DMS53 treated with DMSO at 0.1 percent for 48 hours (cell line): ENCODE results near the gene RHBDL3.
A peak's percentile ranks its signal among the peaks of the same experiment; 100 is the strongest.
"Not testable (repeated sequence)": the region's sequence is repeated elsewhere in the genome, so short reads cannot be mapped to it uniquely, and the experiment has no call there.

Experiments used
- DNase-seq: peaks from one replicate; lab custom pipeline; 2025; ENCODE audit not compliant: unreplicated experiment; lab: John Stamatoyannopoulos, UW

The RHBDL3 gene

GRCh38 chr17:32289471-32290070, 23.9 kb downstream of the RHBDL3 start:
- no peak for DNase-seq

GRCh38 chr17:32292094-32292493, 26.5 kb downstream of the RHBDL3 start:
- DNase-seq = no peak

GRCh38 chr17:32297424-32297823, 31.8 kb downstream of the RHBDL3 start:
- DNase-seq = no peak

- no peak for DNase-seq
Observed at GRCh38 chr17:32297860-32298259, 32.2 kb downstream of the RHBDL3 start.

GRCh38 chr17:32298298-32298697, 32.7 kb downstream of the RHBDL3 start:
- no peak for DNase-seq

- DNase-seq = peak; percentile 84
Observed at GRCh38 chr17:32298721-32299579, 33.3 kb downstream of the RHBDL3 start.

- no peak for DNase-seq
Observed at GRCh38 chr17:32299580-32300164, 34.0 kb downstream of the RHBDL3 start.

GRCh38 chr17:32302037-32302436, 36.4 kb downstream of the RHBDL3 start:
- peak; percentile 56 for DNase-seq

GRCh38 chr17:32302860-32303649, 37.4 kb downstream of the RHBDL3 start:
- DNase-seq = no peak

- DNase-seq = no peak
Observed at GRCh38 chr17:32303781-32304288, 38.2 kb downstream of the RHBDL3 start.

GRCh38 chr17:32305049-32305448, 39.4 kb downstream of the RHBDL3 start:
- no peak for DNase-seq

- peak; percentile 12 for DNase-seq
Observed at GRCh38 chr17:32307658-32308057, 42.0 kb downstream of the RHBDL3 start.

GRCh38 chr17:32311028-32311536, 45.5 kb downstream of the RHBDL3 start:
- DNase-seq = no peak

- DNase-seq = no peak
Observed at GRCh38 chr17:32314636-32315035, 49.0 kb downstream of the RHBDL3 start.

- no peak for DNase-seq
Observed at GRCh38 chr17:32315171-32315570, 49.5 kb downstream of the RHBDL3 start.

- DNase-seq = not testable (repeated sequence)
Observed at GRCh38 chr17:32316653-32317052, 51.0 kb downstream of the RHBDL3 start.

GRCh38 chr17:32317353-32317752, 51.7 kb downstream of the RHBDL3 start:
- no peak for DNase-seq

- DNase-seq = no peak
Observed at GRCh38 chr17:32318071-32318470, 52.4 kb downstream of the RHBDL3 start.

GRCh38 chr17:32319548-32319905, 53.9 kb downstream of the RHBDL3 start:
- peak; percentile 33 for DNase-seq

GRCh38 chr17:32320080-32320479, 54.4 kb downstream of the RHBDL3 start:
- not testable (repeated sequence) for DNase-seq

- no peak for DNase-seq
Observed at GRCh38 chr17:32320847-32321246, 55.2 kb downstream of the RHBDL3 start.
